ENCODE results near the gene C1orf122. TPM values are rescaled to one million over a fixed set of nuclear protein-coding genes. Genes with fewer than 3 reads are reported as not detected.

The C1orf122 gene
- total RNA-seq, 4 donors from 2014 or later: 15.4 to 25.6 (median 20.1) TPM

- Histone ChIP-seq H3K4me1 (peaks cover 11 to 14% of the 10 kb centered on the region in 2 donors), H3K36me3 (no peaks in the 10 kb centered on the region), H3K4me3 (no peak overlapping the region), H3K9me3 (no peaks in the 10 kb centered on the region), H3K27me3 (no peaks in the 10 kb centered on the region), H3K27ac (no peak overlapping the region)
- DNase-seq: peak; percentile 49 to 50
- intact Hi-C loops (cut with DNase I; ENCODE audit: low total_unique reads): no loop called here
- TF ChIP-seq POLR2A (IDR thresholded peaks at IDR 0.05) (no peak), CTCF (IDR thresholded peaks at IDR 0.05) (peak; percentile 31 to 68 (median 48))
Observed at GRCh38 chr1:37811027-37811655, 3.6 kb downstream of the C1orf122 start.

- TF ChIP-seq CTCF (IDR thresholded peaks at IDR 0.05) (no peak), POLR2A (IDR thresholded peaks at IDR 0.05) (no peak)
- H3K36me3 ChIP-seq: no peaks in the 10 kb centered on the region
- intact Hi-C loops (cut with DNase I; ENCODE audit: low total_unique reads): no loop called here
- H3K27ac ChIP-seq: no peak overlapping the region
- no peak overlapping the region for H3K4me3 ChIP-seq
- no peaks in the 10 kb centered on the region for H3K9me3 ChIP-seq
- no peaks in the 10 kb centered on the region for H3K27me3 ChIP-seq
- peaks cover 0 to 4% of the 10 kb centered on the region in 2 donors for H3K4me1 ChIP-seq
- DNase-seq: no peak
Observed at GRCh38 chr1:37813529-37814145, 6.0 kb downstream of the C1orf122 start.

- Histone ChIP-seq H3K27ac (no peak overlapping the region), H3K27me3 (no peaks in the 10 kb centered on the region), H3K4me3 (no peak overlapping the region), H3K36me3 (no peaks in the 10 kb centered on the region), H3K9me3 (no peaks in the 10 kb centered on the region), H3K4me1 (no peaks in the 10 kb centered on the region)
- intact Hi-C loops (cut with DNase I; ENCODE audit: low total_unique reads): no loop called here
- no peak for TF ChIP-seq POLR2A (IDR thresholded peaks at IDR 0.05)
- TF ChIP-seq CTCF (IDR thresholded peaks at IDR 0.05): no peak
- no peak for DNase-seq
Observed at GRCh38 chr1:37814252-37814651, 6.7 kb downstream of the C1orf122 start.

GRCh38 chr1:37817481-37817880 is 9.9 kb downstream of the C1orf122 start:
- Histone ChIP-seq H3K27me3 (no peaks in the 10 kb centered on the region), H3K9me3 (no peaks in the 10 kb centered on the region), H3K4me1 (no peaks in the 10 kb centered on the region), H3K4me3 (no peak overlapping the region), H3K27ac (no peak overlapping the region), H3K36me3 (no peaks in the 10 kb centered on the region)
- intact Hi-C loops (cut with DNase I; ENCODE audit: low total_unique reads): no loop called here
- DNase-seq: no peak
- TF ChIP-seq CTCF (IDR thresholded peaks at IDR 0.05) (no peak), POLR2A (IDR thresholded peaks at IDR 0.05) (no peak)

- H3K9me3 ChIP-seq: no peaks in the 10 kb centered on the region
- no peaks in the 10 kb centered on the region for H3K36me3 ChIP-seq
- intact Hi-C loops (cut with DNase I; ENCODE audit: low total_unique reads): no loop called here
- TF ChIP-seq POLR2A (IDR thresholded peaks at IDR 0.05) (no peak), CTCF (IDR thresholded peaks at IDR 0.05) (no peak)
- no peak overlapping the region for H3K27ac ChIP-seq
- H3K4me3 ChIP-seq: no peak overlapping the region
- no peaks in the 10 kb centered on the region for H3K27me3 ChIP-seq
- no peaks in the 10 kb centered on the region for H3K4me1 ChIP-seq
- no peak for DNase-seq
Observed at GRCh38 chr1:37821481-37821880, 13.9 kb downstream of the C1orf122 start.
